Lung microvascular endothelial cell (primary cell): ENCODE data around the gene PTPRN2. TPM values are rescaled to one million over a fixed set of nuclear protein-coding genes. Genes with fewer than 3 reads are reported as not detected.

ENCODE experiments used
- DNase-seq, 2 donors: peaks; one replicate each; pipeline versions ENCODE4 v3.0.0 to v3.0.0-alpha.2; 2010; ENCODE audit warnings: low read depth in 2 of 2
- total RNA-seq: library from RNA; depleted of rRNA; stranded (reverse); fragments of >200 nt; gene quantifications from 2 replicates; pipeline ENCODE4 v1.2.1, GENCODE V29; 2014

PTPRN2 gene
- total RNA-seq, 1 donor from 2014 or later, result 4.6 TPM

GRCh38 chr7:158270856-158271413 lies 316.7 kb downstream of the PTPRN2 start:
- no peak for DNase-seq

GRCh38 chr7:158270106-158270775 lies 317.4 kb downstream of the PTPRN2 start:
- DNase-seq, result no peak

GRCh38 chr7:158268816-158269535 lies 318.6 kb downstream of the PTPRN2 start:
- no peak for DNase-seq

- DNase-seq, result no peak
Measured at GRCh38 chr7:158267742-158268435, 319.7 kb downstream of the PTPRN2 start.

- DNase-seq, result no peak
Measured at GRCh38 chr7:158266817-158267741, 320.5 kb downstream of the PTPRN2 start.

- DNase-seq, result no peak
Measured at GRCh38 chr7:158266426-158266816, 321.2 kb downstream of the PTPRN2 start.

GRCh38 chr7:158265743-158266080 lies 321.9 kb downstream of the PTPRN2 start:
- DNase-seq, result no peak

- no peak for DNase-seq
Measured at GRCh38 chr7:158264881-158265742, 322.5 kb downstream of the PTPRN2 start.

- DNase-seq, result no peak
Measured at GRCh38 chr7:158263964-158264748, 323.5 kb downstream of the PTPRN2 start.

- no peak for DNase-seq
Measured at GRCh38 chr7:158263110-158263963, 324.3 kb downstream of the PTPRN2 start.

GRCh38 chr7:158262284-158263109 lies 325.1 kb downstream of the PTPRN2 start:
- DNase-seq, result no peak

- DNase-seq, result no peak
Measured at GRCh38 chr7:158261362-158262235, 326.0 kb downstream of the PTPRN2 start.

GRCh38 chr7:158260567-158261361 lies 326.9 kb downstream of the PTPRN2 start:
- DNase-seq, result no peak

GRCh38 chr7:158259671-158260418 lies 327.8 kb downstream of the PTPRN2 start:
- no peak for DNase-seq

- no peak for DNase-seq
Measured at GRCh38 chr7:158259141-158259540, 328.5 kb downstream of the PTPRN2 start.
